Ishikawa (cell line): ENCODE measurements around the gene GAK.

Experiments used
- CEBPB ChIP-seq: IDR thresholded peaks from 2 replicates; pipeline ENCODE4 v1.6.1; 2012
- CREB1 ChIP-seq: IDR thresholded peaks from 2 replicates; pipeline ENCODE4 v1.6.1; 2012; ENCODE audit warnings: low read depth
- EGR1 ChIP-seq: IDR thresholded peaks from 2 replicates; pipeline ENCODE4 v1.6.1; 2012
- EP300 ChIP-seq: IDR thresholded peaks from 2 replicates; pipeline ENCODE4 v1.6.1; 2012; ENCODE audit warnings: borderline replicate concordance
- FOXM1 ChIP-seq: IDR thresholded peaks from 2 replicates; pipeline ENCODE4 v1.6.1; 2012; ENCODE audit warnings: low read depth, borderline replicate concordance
- MAX ChIP-seq: IDR thresholded peaks from 2 replicates; pipeline ENCODE4 v1.6.1; 2012
- NFIC ChIP-seq: IDR thresholded peaks from 2 replicates; pipeline ENCODE4 v1.6.1; 2012
- RAD21 ChIP-seq: IDR thresholded peaks from 2 replicates; pipeline ENCODE4 v1.6.1; 2012; ENCODE audit warnings: low read depth
- REST ChIP-seq: IDR thresholded peaks from 2 replicates; pipeline ENCODE4 v1.6.1; 2012; ENCODE audit warnings: low read depth, mild to moderate bottlenecking
- TAF1 ChIP-seq: IDR thresholded peaks from 2 replicates; pipeline ENCODE4 v1.6.1; 2012; ENCODE audit warnings: low read depth, mild to moderate bottlenecking
- TCF12 ChIP-seq: IDR thresholded peaks from 2 replicates; pipeline ENCODE4 v1.6.1; 2012; ENCODE audit warnings: low read depth
- TEAD4 ChIP-seq: IDR thresholded peaks from 2 replicates; pipeline ENCODE4 v1.6.1; 2012
- USF1 ChIP-seq: IDR thresholded peaks from 2 replicates; pipeline ENCODE4 v1.6.1; 2012
- YY1 ChIP-seq: IDR thresholded peaks from 2 replicates; pipeline ENCODE4 v1.6.1; 2012; ENCODE audit warnings: low read depth
- ZBTB7A ChIP-seq: IDR thresholded peaks from 2 replicates; pipeline ENCODE4 v1.6.1; 2012; ENCODE audit warnings: low read depth

GAK gene

GRCh38 chr4:836750-837301 lies 95.3 kb downstream of the GAK start:
- TF ChIP-seq TAF1 (no peak), YY1 (no peak), TEAD4 (no peak), ZBTB7A (no peak), CEBPB (no peak), TCF12 (no peak)

GRCh38 chr4:836003-836511 lies 96.1 kb downstream of the GAK start:
- no peak for TF ChIP-seq REST

GRCh38 chr4:835148-836002 lies 96.7 kb downstream of the GAK start:
- TF ChIP-seq TAF1 (no peak), TCF12 (no peak), NFIC (no peak), USF1 (no peak), MAX (no peak), EP300 (no peak), FOXM1 (no peak), EGR1 (no peak), ZBTB7A (no peak), YY1 (no peak), CREB1 (no peak), TEAD4 (no peak)

GRCh38 chr4:834368-835147 lies 97.6 kb downstream of the GAK start:
- no peak for TF ChIP-seq EGR1
- no peak for TF ChIP-seq CEBPB
- TF ChIP-seq NFIC, result no peak
- TF ChIP-seq MAX, result no peak
- TF ChIP-seq FOXM1, result no peak
- TF ChIP-seq CREB1, result no peak

GRCh38 chr4:833731-834367 lies 98.3 kb downstream of the GAK start:
- TF ChIP-seq EGR1, result no peak
- no peak for TF ChIP-seq USF1
- TF ChIP-seq EP300, result no peak
- TF ChIP-seq TAF1, result no peak
- no peak for TF ChIP-seq TCF12
- no peak for TF ChIP-seq CREB1
- no peak for TF ChIP-seq RAD21
- TF ChIP-seq MAX, result no peak
- no peak for TF ChIP-seq TEAD4
- TF ChIP-seq NFIC, result no peak
- TF ChIP-seq ZBTB7A, result no peak
- no peak for TF ChIP-seq FOXM1
- TF ChIP-seq CEBPB, result no peak
- no peak for TF ChIP-seq YY1
- no peak for TF ChIP-seq REST
